Hepatocyte (in vitro differentiated cells): Measurements from ENCODE around the gene SLC16A5.

Experiments used
- CTCF ChIP-seq: fragments of 200-600 bp; sonication (generic); IDR thresholded peaks from 2 replicates; pipeline ENCODE4 v1.5.1; 2016; ENCODE audit warnings: antibody characterized with exemption, mild to moderate bottlenecking; ENCODE audit not compliant: poor library complexity
- EZH2phosphoT487 ChIP-seq: fragments of 200-600 bp; sonication (generic); IDR thresholded peaks from one replicate; pipeline ENCODE4 v1.6.1; 2018; ENCODE audit warnings: antibody characterized with exemption, mild to moderate bottlenecking, low read depth, moderate library complexity; ENCODE audit not compliant: unreplicated experiment, severe bottlenecking

- TF ChIP-seq CTCF (no peak), EZH2phosphoT487 (no peak)
Observed at GRCh38 chr17:75138519-75138918, 50.8 kb downstream of the SLC16A5 start.
